Central memory CD8-positive, alpha-beta T cell (primary cell): ENCODE data around the gene COMMD2.

Experiments
- ATAC-seq: fragments of 150-1000 bp; cut with Tn5 transposase; replicated peaks from 2 replicates; pipeline ENCODE4 v1.10.0; 2022; ENCODE audit warnings: mild to moderate bottlenecking, moderate FRiP score, moderate number of reproducible peaks; ENCODE audit not compliant: poor library complexity, severe bottlenecking; ENCODE audit errors: extremely low read depth
- DNase-seq, 2 donors: peaks; one replicate each; pipeline ENCODE4 v3.0.0; 2021; ENCODE audit warnings: low spot score in 2 of 2
- H3K27ac Mint-ChIP-seq: one replicate; pipeline ENCODE4 v1.8.0; 2022; ENCODE audit warnings: low read depth, mild to moderate bottlenecking, moderate library complexity, mixed read lengths
- H3K27me3 Mint-ChIP-seq: one replicate; pipeline ENCODE4 v1.8.0; 2022; ENCODE audit warnings: mixed read lengths
- H3K36me3 Mint-ChIP-seq: one replicate; pipeline ENCODE4 v1.8.0; 2022; ENCODE audit warnings: mild to moderate bottlenecking, moderate library complexity, mixed read lengths; ENCODE audit not compliant: insufficient read depth
- H3K4me1 Mint-ChIP-seq: one replicate; pipeline ENCODE4 v1.8.0; 2022; ENCODE audit warnings: mixed read lengths
- H3K4me3 Mint-ChIP-seq: one replicate; pipeline ENCODE4 v1.8.0; 2022; ENCODE audit warnings: mild to moderate bottlenecking, moderate library complexity, mixed read lengths
- H3K9me3 Mint-ChIP-seq: one replicate; pipeline ENCODE4 v1.8.0; 2022; ENCODE audit warnings: mixed read lengths

The COMMD2 gene

GRCh38 chr3:149752051-149752787, at the start of gene COMMD2:
Gene COMMD2, minus strand, starts transcription at chr3:149752489. Its CDS starts 45 bp downstream, at chr3:149752444.
- DNase-seq (peak; percentile 51 to 57), ATAC-seq (peak; percentile 89)
- Mint-ChIP-seq H3K9me3 (no peaks in the 10 kb centered on the region), H3K27me3 (peaks cover 9% of the 10 kb centered on the region), H3K27ac (peak within 1 kb of the TSS; percentile 92), H3K4me3 (peak within 1 kb of the TSS; percentile 96), H3K36me3 (peaks cover 25% of the 10 kb centered on the region), H3K4me1 (peaks cover 17% of the 10 kb centered on the region)

GRCh38 chr3:149801639-149802038, 49.4 kb upstream of the COMMD2 start:
- H3K27ac Mint-ChIP-seq, result no peak overlapping the region
- H3K9me3 Mint-ChIP-seq, result no peaks in the 10 kb centered on the region
- no peak overlapping the region for H3K4me3 Mint-ChIP-seq
- peaks cover 32% of the 10 kb centered on the region for H3K27me3 Mint-ChIP-seq
- H3K36me3 Mint-ChIP-seq, result peaks cover 4% of the 10 kb centered on the region
- DNase-seq (no peak), ATAC-seq (no peak)
- H3K4me1 Mint-ChIP-seq, result peaks cover 4% of the 10 kb centered on the region

DNA sequence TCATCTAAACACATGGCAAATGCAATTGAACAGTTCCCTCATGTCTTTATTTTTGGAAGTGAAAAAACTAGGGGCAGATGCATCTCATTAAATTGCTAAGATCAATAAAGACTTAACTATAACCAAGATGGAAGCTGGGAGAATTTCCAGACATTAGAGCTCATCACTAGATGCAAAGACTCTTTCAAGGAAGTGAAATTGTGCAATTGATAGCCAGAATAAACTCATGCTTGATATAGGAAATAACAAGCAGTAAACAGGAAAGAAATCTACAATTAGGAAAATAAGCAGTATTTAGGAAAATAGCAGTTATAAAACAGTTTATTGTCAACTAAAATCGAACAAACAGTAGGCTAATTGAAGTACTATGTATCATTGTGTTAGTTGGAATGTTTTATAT, 48.9 kb upstream of the COMMD2 start:
- ATAC-seq (no peak), DNase-seq (no peak)
- no peaks in the 10 kb centered on the region for H3K4me1 Mint-ChIP-seq
- no peaks in the 10 kb centered on the region for H3K9me3 Mint-ChIP-seq
- peaks cover 4% of the 10 kb centered on the region for H3K36me3 Mint-ChIP-seq
- peaks cover 28% of the 10 kb centered on the region for H3K27me3 Mint-ChIP-seq
- H3K27ac Mint-ChIP-seq, result no peak overlapping the region
- no peak overlapping the region for H3K4me3 Mint-ChIP-seq

GRCh38 chr3:149800693-149801092, 48.4 kb upstream of the COMMD2 start:
- H3K36me3 Mint-ChIP-seq, result peaks cover 4% of the 10 kb centered on the region
- H3K9me3 Mint-ChIP-seq, result no peaks in the 10 kb centered on the region
- H3K27me3 Mint-ChIP-seq, result peaks cover 24% of the 10 kb centered on the region
- H3K4me3 Mint-ChIP-seq, result no peak overlapping the region
- DNase-seq (no peak), ATAC-seq (no peak)
- H3K27ac Mint-ChIP-seq, result no peak overlapping the region
- H3K4me1 Mint-ChIP-seq, result no peaks in the 10 kb centered on the region

GRCh38 chr3:149796026-149796425, 43.7 kb upstream of the COMMD2 start:
- H3K36me3 Mint-ChIP-seq, result peaks cover 4% of the 10 kb centered on the region
- H3K27ac Mint-ChIP-seq, result no peak overlapping the region
- no peak overlapping the region for H3K4me3 Mint-ChIP-seq
- no peaks in the 10 kb centered on the region for H3K4me1 Mint-ChIP-seq
- ATAC-seq (no peak), DNase-seq (no peak)
- H3K27me3 Mint-ChIP-seq, result peaks cover 46% of the 10 kb centered on the region
- H3K9me3 Mint-ChIP-seq, result no peaks in the 10 kb centered on the region

GRCh38 chr3:149792452-149793270, 40.4 kb upstream of the COMMD2 start, which contains the start of gene ANKUB1:
Gene ANKUB1, minus strand, starts transcription at chr3:149792554. Its CDS starts 188 bp downstream, at chr3:149792366.
- H3K36me3 Mint-ChIP-seq, result peaks cover 2% of the 10 kb centered on the region
- H3K27me3 Mint-ChIP-seq, result peaks cover 60% of the 10 kb centered on the region

GRCh38 chr3:149790698-149791097, 38.4 kb upstream of the COMMD2 start:
- no peaks in the 10 kb centered on the region for H3K4me1 Mint-ChIP-seq
- DNase-seq (no peak), ATAC-seq (no peak)
- H3K27me3 Mint-ChIP-seq, result peaks cover 71% of the 10 kb centered on the region
- H3K27ac Mint-ChIP-seq, result no peak overlapping the region
- no peaks in the 10 kb centered on the region for H3K9me3 Mint-ChIP-seq
- no peaks in the 10 kb centered on the region for H3K36me3 Mint-ChIP-seq
- no peak overlapping the region for H3K4me3 Mint-ChIP-seq

More at GRCh38 chr3:149792452-149793270, 40.4 kb upstream of the COMMD2 start, which contains the start of gene ANKUB1:
- no peaks in the 10 kb centered on the region for H3K4me1 Mint-ChIP-seq
- H3K27ac Mint-ChIP-seq, result no peak within 1 kb of the TSS
- H3K9me3 Mint-ChIP-seq, result no peaks in the 10 kb centered on the region
- no peak within 1 kb of the TSS for H3K4me3 Mint-ChIP-seq
- ATAC-seq (no peak), DNase-seq (no peak)

- Mint-ChIP-seq H3K9me3 (no peaks in the 10 kb centered on the region), H3K4me3 (no peak overlapping the region), H3K27me3 (peaks cover 71% of the 10 kb centered on the region), H3K27ac (no peak overlapping the region), H3K36me3 (no peaks in the 10 kb centered on the region), H3K4me1 (no peaks in the 10 kb centered on the region)
- no peak for ATAC-seq
- no peak for DNase-seq
Observed at GRCh38 chr3:149790268-149790667, 38.0 kb upstream of the COMMD2 start.

- ATAC-seq (no peak), DNase-seq (no peak)
- Mint-ChIP-seq H3K27ac (no peak overlapping the region), H3K4me3 (no peak overlapping the region), H3K27me3 (peaks cover 31% of the 10 kb centered on the region), H3K9me3 (no peaks in the 10 kb centered on the region), H3K36me3 (no peaks in the 10 kb centered on the region), H3K4me1 (no peaks in the 10 kb centered on the region)
Observed at GRCh38 chr3:149784064-149784704, 31.9 kb upstream of the COMMD2 start.

DNA sequence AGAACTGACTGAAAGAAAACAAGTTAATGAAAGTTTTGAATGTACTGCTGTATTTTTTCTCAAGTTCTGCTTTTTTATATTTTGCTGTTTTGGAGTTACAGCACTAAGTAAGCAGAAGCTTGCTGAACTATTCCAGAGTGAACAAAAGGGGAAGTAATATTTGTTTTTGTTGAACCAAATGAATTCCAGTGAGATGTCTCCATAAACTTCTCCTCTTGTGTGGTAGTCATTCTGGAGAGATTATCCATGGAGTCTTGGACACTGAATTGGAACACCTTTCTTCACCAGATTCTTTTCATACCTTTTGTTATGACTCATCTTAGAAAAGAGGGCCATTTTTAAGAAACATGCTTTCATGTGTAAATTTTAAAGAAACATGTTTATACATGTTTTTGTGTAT, 31.3 kb upstream of the COMMD2 start:
- H3K27ac Mint-ChIP-seq, result no peak overlapping the region
- ATAC-seq (no peak), DNase-seq (no peak)
- H3K27me3 Mint-ChIP-seq, result peaks cover 25% of the 10 kb centered on the region
- H3K36me3 Mint-ChIP-seq, result no peaks in the 10 kb centered on the region
- H3K4me1 Mint-ChIP-seq, result no peaks in the 10 kb centered on the region
- no peak overlapping the region for H3K4me3 Mint-ChIP-seq
- no peaks in the 10 kb centered on the region for H3K9me3 Mint-ChIP-seq

DNA sequence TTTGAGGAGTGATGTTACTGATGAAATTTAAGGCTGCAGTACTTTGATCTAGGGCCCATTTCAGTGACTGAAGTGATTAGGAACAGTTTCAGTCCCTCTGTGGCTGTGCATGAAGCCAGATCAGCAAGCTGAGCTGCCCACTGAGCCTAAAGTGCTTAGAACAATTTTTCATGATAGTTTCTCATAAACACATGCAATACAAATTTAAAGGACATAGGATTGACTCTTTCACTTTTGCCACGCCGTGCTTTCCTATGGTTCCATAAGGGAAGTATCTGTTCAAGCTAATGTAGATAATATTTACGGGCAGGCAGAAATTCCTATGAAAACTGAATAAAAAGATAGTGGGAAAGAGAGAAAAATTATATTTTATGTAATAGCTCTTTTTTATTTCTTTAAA, 29.5 kb upstream of the COMMD2 start:
- Mint-ChIP-seq H3K4me3 (no peak overlapping the region), H3K36me3 (no peaks in the 10 kb centered on the region), H3K4me1 (no peaks in the 10 kb centered on the region), H3K9me3 (no peaks in the 10 kb centered on the region), H3K27me3 (peaks cover 23% of the 10 kb centered on the region), H3K27ac (no peak overlapping the region)
- ATAC-seq (no peak), DNase-seq (no peak)

DNA sequence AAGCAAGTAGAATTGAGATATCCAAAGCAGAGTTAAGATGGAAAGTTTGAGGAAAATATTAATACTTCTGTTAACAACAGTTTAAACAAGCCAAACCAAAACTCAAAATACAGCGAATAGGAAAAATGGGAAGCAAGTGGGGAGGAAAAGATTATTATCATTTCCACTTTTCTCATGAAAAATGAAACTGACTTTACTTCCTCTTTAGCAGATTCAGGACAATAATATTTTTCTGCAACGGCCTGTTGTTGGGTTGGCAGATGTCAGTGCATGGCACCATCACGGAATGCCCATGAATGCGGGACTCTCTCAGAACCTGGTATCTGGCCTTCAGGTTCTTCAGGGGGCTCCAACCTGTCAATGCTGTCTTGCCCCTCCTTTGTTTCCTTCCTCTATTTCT, 28.9 kb upstream of the COMMD2 start:
- Mint-ChIP-seq H3K9me3 (no peaks in the 10 kb centered on the region), H3K4me3 (no peak overlapping the region), H3K27me3 (peaks cover 18% of the 10 kb centered on the region), H3K27ac (no peak overlapping the region), H3K4me1 (no peaks in the 10 kb centered on the region), H3K36me3 (no peaks in the 10 kb centered on the region)
- ATAC-seq (no peak), DNase-seq (no peak)
